Measurements from ENCODE around the gene SMARCA4.
"Not testable (repeated sequence)": the region's sequence is repeated elsewhere in the genome, so short reads cannot be mapped to it uniquely, and the experiment has no call there.

SMARCA4 gene

GRCh38 chr19:10968527-10969135 lies 7.8 kb downstream of the SMARCA4 start:
- no peak overlapping the region for H3K4me3 ChIP-seq (ENCODE audit: low read depth, low read length)
- no peak for DNase-seq (ENCODE audit: low read depth)

- no peak for DNase-seq (ENCODE audit: low read depth)
- H3K4me3 ChIP-seq (ENCODE audit: low read depth, low read length), result no peak overlapping the region
Measured at GRCh38 chr19:10971107-10971726, 10.4 kb downstream of the SMARCA4 start.

- DNase-seq (ENCODE audit: low read depth), result no peak
- H3K4me3 ChIP-seq (ENCODE audit: low read depth, low read length), result no peak overlapping the region
Measured at GRCh38 chr19:10975374-10976130, 14.7 kb downstream of the SMARCA4 start.

- DNase-seq (ENCODE audit: low read depth), result no peak
- no peak overlapping the region for H3K4me3 ChIP-seq (ENCODE audit: low read depth, low read length)
Measured at GRCh38 chr19:10976131-10976892, 15.5 kb downstream of the SMARCA4 start.

- H3K4me3 ChIP-seq (ENCODE audit: low read depth, low read length), result no peak overlapping the region
- no peak for DNase-seq (ENCODE audit: low read depth)
Measured at GRCh38 chr19:10977742-10978092, 16.9 kb downstream of the SMARCA4 start.

- DNase-seq (ENCODE audit: low read depth), result no peak
- no peak overlapping the region for H3K4me3 ChIP-seq (ENCODE audit: low read depth, low read length)
Measured at GRCh38 chr19:10979951-10980381, 19.1 kb downstream of the SMARCA4 start.

GRCh38 chr19:10981252-10981895 lies 20.5 kb downstream of the SMARCA4 start:
- no peak overlapping the region for H3K4me3 ChIP-seq (ENCODE audit: low read depth, low read length)
- no peak for DNase-seq (ENCODE audit: low read depth)

- no peak for DNase-seq (ENCODE audit: low read depth)
Measured at GRCh38 chr19:10983026-10983425, 22.2 kb downstream of the SMARCA4 start.

GRCh38 chr19:10984166-10984735 lies 23.4 kb downstream of the SMARCA4 start:
- no peak overlapping the region for H3K4me3 ChIP-seq (ENCODE audit: low read depth, low read length)
- DNase-seq (ENCODE audit: low read depth), result no peak

More at GRCh38 chr19:10983026-10983425, 22.2 kb downstream of the SMARCA4 start:
- no peak overlapping the region for H3K4me3 ChIP-seq (ENCODE audit: low read depth, low read length)

GRCh38 chr19:10985502-10985901 lies 24.7 kb downstream of the SMARCA4 start:
- no peak for DNase-seq (ENCODE audit: low read depth)
- no peak overlapping the region for H3K4me3 ChIP-seq (ENCODE audit: low read depth, low read length)

- no peak overlapping the region for H3K4me3 ChIP-seq (ENCODE audit: low read depth, low read length)
- DNase-seq (ENCODE audit: low read depth), result no peak
Measured at GRCh38 chr19:10986301-10987127, 25.7 kb downstream of the SMARCA4 start.

- no peak overlapping the region for H3K4me3 ChIP-seq (ENCODE audit: low read depth, low read length)
- DNase-seq (ENCODE audit: low read depth), result no peak
Measured at GRCh38 chr19:10987571-10988297, 26.9 kb downstream of the SMARCA4 start.

GRCh38 chr19:10988380-10988779 lies 27.6 kb downstream of the SMARCA4 start:
- H3K4me3 ChIP-seq (ENCODE audit: low read depth, low read length), result no peak overlapping the region
- no peak for DNase-seq (ENCODE audit: low read depth)

GRCh38 chr19:10988921-10989320 lies 28.1 kb downstream of the SMARCA4 start:
- no peak for DNase-seq (ENCODE audit: low read depth)
- no peak overlapping the region for H3K4me3 ChIP-seq (ENCODE audit: low read depth, low read length)

GRCh38 chr19:10991076-10991475 lies 30.2 kb downstream of the SMARCA4 start:
- no peak overlapping the region for H3K4me3 ChIP-seq (ENCODE audit: low read depth, low read length)
- DNase-seq (ENCODE audit: low read depth), result no peak

GRCh38 chr19:10991521-10992081 lies 30.8 kb downstream of the SMARCA4 start:
- no peak for DNase-seq (ENCODE audit: low read depth)
- no peak overlapping the region for H3K4me3 ChIP-seq (ENCODE audit: low read depth, low read length)

GRCh38 chr19:10992174-10992573 lies 31.3 kb downstream of the SMARCA4 start:
- DNase-seq (ENCODE audit: low read depth); H3K4me3 ChIP-seq (ENCODE audit: low read depth, low read length): not testable (repeated sequence)
